ENCODE measurements around the gene PTPN6. TPM values are rescaled to one million over a fixed set of nuclear protein-coding genes. Genes with fewer than 3 reads are reported as not detected.

The PTPN6 gene
- total and polyA plus RNA-seq, 2 of the 4 experiments (the other 2 are of a cell fraction), result under 0.01 to 0.14 TPM

GRCh38 chr12:6942331-6942665 is 8.9 kb upstream of the PTPN6 start:
- intact Hi-C loops (cut with micrococcal nuclease), result loop anchor here (2.0 kb wide), 1 partner anchor 73 kb away; no protein-coding TSS in a partner anchor

More at GRCh38 chr12:6942331-6942665, 8.9 kb upstream of the PTPN6 start:
- Histone ChIP-seq H3K9me1 (ENCODE audit: insufficient read depth, low read length) (0 out of 2 replicates have a peak, but pooled peaks cover 2% of the 10 kb centered on the region), H3K36me3 (ENCODE audit: control insufficient read depth, insufficient read depth, low read length) (peaks cover 36% of the 10 kb centered on the region), H3K4ac (ENCODE audit: low read depth, low read length) (no peak overlapping the region), H2AK5ac (ENCODE audit: low read depth, low read length) (no peak overlapping the region; the same call in 1 of the 2 replicates), H4K20me1 (ENCODE audit: insufficient read depth, low read length) (no peaks in the 10 kb centered on the region; the same call in 1 of the 2 replicates), H3K27me3 (ENCODE audit: control insufficient read depth, insufficient read depth, low read length) (no peaks in the 10 kb centered on the region), H4K5ac (ENCODE audit: low read depth, low read length) (no peak overlapping the region), H2BK120ac (ENCODE audit: low read depth, low read length) (no peak overlapping the region), H3K4me3 (ENCODE audit: insufficient read depth, low read depth, low read length) (no peak overlapping the region), H2BK15ac (ENCODE audit: low read depth, low read length) (no peak overlapping the region), H2BK5ac (ENCODE audit: low read depth, low read length, poor library complexity, severe bottlenecking) (no peak overlapping the region), H3K23ac (ENCODE audit: low read depth, low read length) (no peak overlapping the region), H4K8ac (ENCODE audit: low read depth in 2 of 2, low read length in 2 of 2) (no peak overlapping the region), H3K56ac (ENCODE audit: extremely low read depth, insufficient read depth, low read length) (no peak overlapping the region), H3K27ac (ENCODE audit: insufficient read depth, low read length) (no peak overlapping the region), H2AFZ (replicated peaks; ENCODE audit: low read length, poor library complexity) (no peak overlapping the region), H2BK20ac (ENCODE audit: low read depth, low read length) (no peak overlapping the region), H3K18ac (ENCODE audit: low read depth, low read length) (no peak overlapping the region), H3K79me1 (ENCODE audit: low read depth in 1 of 2, low read length in 2 of 2) (peaks cover 17 to 46% of the 10 kb centered on the region in 2 experiments), H2AK9ac (replicated peaks; ENCODE audit: low read depth, low read length, poor library complexity) (peak overlapping the region; percentile 71), H3K4me1 (ENCODE audit: control insufficient read depth, insufficient read depth, low read length) (peaks cover 5% of the 10 kb centered on the region; the same call in 1 of the 2 replicates), H3K9me3 (ENCODE audit: control insufficient read depth, insufficient read depth, low read length) (no peaks in the 10 kb centered on the region), H3K14ac (replicated peaks; ENCODE audit: low read depth, low read length) (no peak overlapping the region), H3K4me2 (ENCODE audit: low read depth, low read length) (no peak overlapping the region), H4K91ac (ENCODE audit: insufficient read depth, low read depth, low read length) (no peak overlapping the region), H3K9ac (ENCODE audit: low read depth, low read length) (no peak overlapping the region)
- no peak for ATAC-seq (ENCODE audit: low read depth)
- WGBS, 2 experiments (ENCODE audit: extremely low coverage in 2 of 2, insufficient read length in 1 of 2), result 100% methylated on average over 5 of the region's 11 CpGs; no CpG with 5 or more reads in 1 of the 2 experiments
- dilution Hi-C loops (cut with HindIII; ENCODE audit: low sequenced_read_pairs, unreplicated experiment) (no loop called here), in situ Hi-C loops (cut with MboI; ENCODE audit: low sequenced_read_pairs) (loop anchor here (10.0 kb wide), 1 partner anchor 173 kb away; no protein-coding TSS in a partner anchor)
- no TSS peak for BruUV-seq (replicated peaks)
- CTCF ChIA-PET, result no interaction called here
- POLR2A ChIA-PET (ENCODE audit: unreplicated experiment), result interaction anchor here (2.7 kb wide), 1 partner anchor 17 kb away, joined by 11 read pairs; no protein-coding TSS in a partner anchor
- TF ChIP-seq CEBPB (IDR thresholded peaks at IDR 0.05; ENCODE audit: low read depth, low read length), result no peak
- TF ChIP-seq RAD21 (IDR thresholded peaks at IDR 0.05; ENCODE audit: low read length), result no peak
- no peak for TF ChIP-seq POLR2A (IDR thresholded peaks at IDR 0.05; ENCODE audit: low read depth, low read length)
- TF ChIP-seq USF2 (IDR thresholded peaks at IDR 0.05; ENCODE audit: low read depth, low read length), result no peak
- TF ChIP-seq MAZ (IDR thresholded peaks at IDR 0.05; ENCODE audit: borderline replicate concordance, low read depth, low read length), result no peak
- TF ChIP-seq SMC3 (IDR thresholded peaks at IDR 0.05; ENCODE audit: low read depth, low read length), result no peak
- TF ChIP-seq BHLHE40 (IDR thresholded peaks at IDR 0.05; ENCODE audit: low read depth, low read length), result no peak
- TF ChIP-seq ELK1 (IDR thresholded peaks at IDR 0.05; ENCODE audit: borderline replicate concordance, low read depth, low read length), result no peak
- TF ChIP-seq CHD1 (IDR thresholded peaks at IDR 0.05; ENCODE audit: low read depth, low read length), result no peak
- TF ChIP-seq RFX5 (IDR thresholded peaks at IDR 0.05; ENCODE audit: low read depth, low read length), result no peak
- TF ChIP-seq MXI1 (IDR thresholded peaks at IDR 0.05; ENCODE audit: borderline replicate concordance, low read depth, low read length), result no peak
- TF ChIP-seq MAFK (IDR thresholded peaks at IDR 0.05; ENCODE audit: low read depth, low read length), result no peak
- no peak for TF ChIP-seq NFE2L2 (IDR thresholded peaks at IDR 0.05; ENCODE audit: low read depth, low read length)
- no peak for TF ChIP-seq RCOR1 (IDR thresholded peaks at IDR 0.05; ENCODE audit: insufficient replicate concordance, low read length)
- TF ChIP-seq FOS (IDR thresholded peaks at IDR 0.05; ENCODE audit: low read depth, low read length), result no peak
- TF ChIP-seq CTCF (conservative IDR thresholded peaks at IDR 0.05; ENCODE audit: low read depth, low read length), result no peak
- no peak for DNase-seq
